Immature natural killer cell (primary cell): Measurements from ENCODE around the gene PPP5C. TPM values are rescaled to one million over a fixed set of nuclear protein-coding genes. Genes with fewer than 3 reads are reported as not detected.
A peak's percentile ranks its signal among the peaks of the same experiment; 100 is the strongest.
"Not testable (repeated sequence)": the region's sequence is repeated elsewhere in the genome, so short reads cannot be mapped to it uniquely, and the experiment has no call there.

ENCODE experiments used
- DNase-seq, 3 donors: peaks; one replicate each; pipeline ENCODE4 v3.0.0; 2022; ENCODE audit warnings: mixed read lengths in 1 of 3
- H3K27ac Mint-ChIP-seq, 6 donors: one replicate each; pipeline ENCODE4 v1.8.0; 2020; ENCODE audit warnings: mixed read lengths in 6 of 6, mild to moderate bottlenecking in 5 of 6, inconsistent platforms in 4 of 6, moderate library complexity in 3 of 6
- H3K27me3 Mint-ChIP-seq, 3 donors: one replicate each; pipeline ENCODE4 v1.8.0; 2020 to 2021; ENCODE audit warnings: low read depth in 3 of 3, mild to moderate bottlenecking in 3 of 3, mixed read lengths in 3 of 3, moderate library complexity in 3 of 3, inconsistent platforms in 1 of 3
- H3K36me3 Mint-ChIP-seq, 3 donors: one replicate each; pipeline ENCODE4 v1.8.0; 2020; ENCODE audit warnings: mixed read lengths in 3 of 3, inconsistent platforms in 2 of 3, mild to moderate bottlenecking in 2 of 3
- H3K4me1 Mint-ChIP-seq, 2 donors: one replicate each; pipeline ENCODE4 v1.8.0; 2020; ENCODE audit warnings: inconsistent platforms in 2 of 2, mild to moderate bottlenecking in 2 of 2, mixed read lengths in 2 of 2, moderate library complexity in 1 of 2
- H3K4me3 Mint-ChIP-seq, 5 donors: one replicate each; pipeline ENCODE4 v1.8.0; 2020; ENCODE audit warnings: mild to moderate bottlenecking in 5 of 5, mixed read lengths in 5 of 5, inconsistent platforms in 3 of 5, moderate library complexity in 3 of 5
- H3K9me3 Mint-ChIP-seq, 6 donors: one replicate each; pipeline ENCODE4 v1.8.0; 2020; ENCODE audit warnings: mild to moderate bottlenecking in 6 of 6, mixed read lengths in 6 of 6, inconsistent platforms in 4 of 6, moderate library complexity in 3 of 6
- polyA plus RNA-seq, 3 donors: library from polyadenylated mRNA; unstranded; fragments of 300-500 nt; fragmentation: Illumina TruSeq; gene quantifications; one replicate each; pipeline ENCODE4 v1.2.3, GENCODE V29; 2021

The PPP5C gene
- polyA plus RNA-seq, 3 donors from 2014 or later: 25.0 to 80.9 (median 63.8) TPM

GRCh38 chr19:46313540-46314469 is 33.1 kb upstream of the PPP5C start:
- DNase-seq, H3K27me3 Mint-ChIP-seq, H3K4me1 Mint-ChIP-seq, H3K27ac Mint-ChIP-seq, H3K4me3 Mint-ChIP-seq, H3K9me3 Mint-ChIP-seq, H3K36me3 Mint-ChIP-seq: not testable (repeated sequence)

- no peaks in the 10 kb centered on the region for H3K9me3 Mint-ChIP-seq
- H3K27me3 Mint-ChIP-seq: peaks cover 2 to 3% (median 3%) of the 10 kb centered on the region in 3 donors
- no peaks in the 10 kb centered on the region for H3K4me1 Mint-ChIP-seq
- no peak for DNase-seq
- no peak overlapping the region for H3K27ac Mint-ChIP-seq
- no peak overlapping the region for H3K4me3 Mint-ChIP-seq
- no peaks in the 10 kb centered on the region for H3K36me3 Mint-ChIP-seq
Measured at GRCh38 chr19:46317339-46317738, 29.5 kb upstream of the PPP5C start.

- Mint-ChIP-seq H3K27ac (no peak overlapping the region), H3K4me1 (no peaks in the 10 kb centered on the region), H3K36me3 (no peaks in the 10 kb centered on the region), H3K9me3 (no peaks in the 10 kb centered on the region), H3K27me3 (peaks cover 0 to 3% (median 0%) of the 10 kb centered on the region in 3 donors), H3K4me3 (no peak overlapping the region)
- DNase-seq: no peak
Measured at GRCh38 chr19:46319613-46320012, 27.3 kb upstream of the PPP5C start.

GRCh38 chr19:46320559-46320958 is 26.3 kb upstream of the PPP5C start:
- peaks cover 0 to 4% (median 2%) of the 10 kb centered on the region in 6 donors for H3K9me3 Mint-ChIP-seq
- peaks cover 0 to 3% (median 3%) of the 10 kb centered on the region in 3 donors for H3K27me3 Mint-ChIP-seq
- DNase-seq: no peak
- no peak overlapping the region for H3K4me3 Mint-ChIP-seq
- H3K36me3 Mint-ChIP-seq: peaks cover 0 to 2% (median 2%) of the 10 kb centered on the region in 3 donors
- H3K27ac Mint-ChIP-seq: peak overlapping the region in 1 of 6 donors; percentile 38
- no peaks in the 10 kb centered on the region for H3K4me1 Mint-ChIP-seq

GRCh38 chr19:46321653-46322052 is 25.2 kb upstream of the PPP5C start:
- H3K9me3 Mint-ChIP-seq: peaks cover 0 to 15% (median 7%) of the 10 kb centered on the region in 6 donors
- no peak overlapping the region for H3K27ac Mint-ChIP-seq
- no peaks in the 10 kb centered on the region for H3K4me1 Mint-ChIP-seq
- H3K4me3 Mint-ChIP-seq: no peak overlapping the region
- no peak for DNase-seq
- H3K27me3 Mint-ChIP-seq: peaks cover 0 to 3% (median 3%) of the 10 kb centered on the region in 3 donors
- peaks cover 0 to 4% (median 3%) of the 10 kb centered on the region in 3 donors for H3K36me3 Mint-ChIP-seq

- H3K4me3 Mint-ChIP-seq, DNase-seq, H3K36me3 Mint-ChIP-seq, H3K27me3 Mint-ChIP-seq, H3K4me1 Mint-ChIP-seq, H3K27ac Mint-ChIP-seq: not testable (repeated sequence)
- H3K9me3 Mint-ChIP-seq: peaks cover 0 to 25% (median 13%) of the 10 kb centered on the region in 6 donors
Measured at GRCh38 chr19:46323227-46323626, 23.7 kb upstream of the PPP5C start.

- peaks cover 4 to 12% (median 6%) of the 10 kb centered on the region in 3 donors for H3K36me3 Mint-ChIP-seq
- no peaks in the 10 kb centered on the region for H3K4me1 Mint-ChIP-seq
- no peak for DNase-seq
- peaks cover 4 to 32% (median 17%) of the 10 kb centered on the region in 6 donors for H3K9me3 Mint-ChIP-seq
- H3K27me3 Mint-ChIP-seq: peaks cover 1 to 8% (median 2%) of the 10 kb centered on the region in 3 donors
- no peak overlapping the region for H3K27ac Mint-ChIP-seq
- no peak overlapping the region for H3K4me3 Mint-ChIP-seq
Measured at GRCh38 chr19:46324277-46324676, 22.6 kb upstream of the PPP5C start.

- no peak for DNase-seq
- H3K36me3 Mint-ChIP-seq: peaks cover 6 to 12% (median 7%) of the 10 kb centered on the region in 3 donors
- H3K27me3 Mint-ChIP-seq: peaks cover 1 to 17% (median 2%) of the 10 kb centered on the region in 3 donors
- H3K4me1 Mint-ChIP-seq: no peaks in the 10 kb centered on the region
- no peak overlapping the region for H3K4me3 Mint-ChIP-seq
- H3K27ac Mint-ChIP-seq: no peak overlapping the region
- H3K9me3 Mint-ChIP-seq: peaks cover 8 to 32% (median 18%) of the 10 kb centered on the region in 6 donors
Measured at GRCh38 chr19:46326608-46327007, 20.3 kb upstream of the PPP5C start.

GRCh38 chr19:46328079-46328478 is 18.8 kb upstream of the PPP5C start:
- DNase-seq: no peak
- no peaks in the 10 kb centered on the region for H3K4me1 Mint-ChIP-seq
- H3K27ac Mint-ChIP-seq: no peak overlapping the region
- peaks cover 1 to 17% (median 2%) of the 10 kb centered on the region in 3 donors for H3K27me3 Mint-ChIP-seq
- no peak overlapping the region for H3K4me3 Mint-ChIP-seq
- peaks cover 6 to 12% (median 7%) of the 10 kb centered on the region in 3 donors for H3K36me3 Mint-ChIP-seq
- peaks cover 8 to 32% (median 18%) of the 10 kb centered on the region in 6 donors for H3K9me3 Mint-ChIP-seq

- H3K4me1 Mint-ChIP-seq: no peaks in the 10 kb centered on the region
Measured at GRCh38 chr19:46330319-46330918, 16.5 kb upstream of the PPP5C start.

GRCh38 chr19:46337487-46337886 is 9.4 kb upstream of the PPP5C start:
- Mint-ChIP-seq H3K27me3 (peaks cover 2 to 4% (median 2%) of the 10 kb centered on the region in 3 donors), H3K4me3 (no peak overlapping the region), H3K36me3 (no peaks in the 10 kb centered on the region), H3K9me3 (peaks cover 0 to 2% (median 0%) of the 10 kb centered on the region in 6 donors), H3K27ac (no peak overlapping the region), H3K4me1 (no peaks in the 10 kb centered on the region)
- no peak for DNase-seq

More at GRCh38 chr19:46330319-46330918, 16.5 kb upstream of the PPP5C start:
- H3K9me3 Mint-ChIP-seq: peaks cover 8 to 30% (median 18%) of the 10 kb centered on the region in 6 donors
- H3K4me3 Mint-ChIP-seq: no peak overlapping the region
- H3K27ac Mint-ChIP-seq: peak overlapping the region in 1 of 6 donors; percentile 55
- H3K36me3 Mint-ChIP-seq: peaks cover 5 to 11% (median 7%) of the 10 kb centered on the region in 3 donors
- peaks cover 1 to 15% (median 2%) of the 10 kb centered on the region in 3 donors for H3K27me3 Mint-ChIP-seq
- DNase-seq: no peak

GRCh38 chr19:46339446-46339845 is 7.4 kb upstream of the PPP5C start:
- no peaks in the 10 kb centered on the region for H3K4me1 Mint-ChIP-seq
- H3K27me3 Mint-ChIP-seq: peaks cover 2 to 6% (median 2%) of the 10 kb centered on the region in 3 donors
- peaks cover 0 to 2% (median 0%) of the 10 kb centered on the region in 6 donors for H3K9me3 Mint-ChIP-seq
- H3K27ac Mint-ChIP-seq: no peak overlapping the region
- no peaks in the 10 kb centered on the region for H3K36me3 Mint-ChIP-seq
- DNase-seq: no peak
- no peak overlapping the region for H3K4me3 Mint-ChIP-seq

- H3K4me1 Mint-ChIP-seq: no peaks in the 10 kb centered on the region
- H3K36me3 Mint-ChIP-seq: no peaks in the 10 kb centered on the region
- no peak overlapping the region for H3K4me3 Mint-ChIP-seq
- peak overlapping the region in 1 of 6 donors; percentile 55 for H3K27ac Mint-ChIP-seq
- peaks cover 0 to 2% (median 0%) of the 10 kb centered on the region in 6 donors for H3K9me3 Mint-ChIP-seq
- no peak for DNase-seq
- H3K27me3 Mint-ChIP-seq: peaks cover 2 to 6% (median 2%) of the 10 kb centered on the region in 3 donors
Measured at GRCh38 chr19:46340051-46340659, 6.7 kb upstream of the PPP5C start.
